Measurements from ENCODE around the gene BMP7. TPM values are rescaled to one million over a fixed set of nuclear protein-coding genes. Genes with fewer than 3 reads are reported as not detected.
"Not testable (repeated sequence)": the region's sequence is repeated elsewhere in the genome, so short reads cannot be mapped to it uniquely, and the experiment has no call there.

BMP7 gene
- polyA plus RNA-seq, 1 experiment, result not detected

GRCh38 chr20:57281900-57282299, 15.5 kb upstream of the BMP7 start:
- Histone ChIP-seq H3K4me3 (ENCODE audit: low read depth, low read length) (no peak overlapping the region), H3K36me3 (ENCODE audit: control insufficient read depth, insufficient read depth, low read length) (no peaks in the 10 kb centered on the region), H3K27me3 (ENCODE audit: control insufficient read depth, insufficient read depth, low read length) (peaks cover 11% of the 10 kb centered on the region)
- no peak for TF ChIP-seq CTCF (IDR thresholded peaks at IDR 0.05; ENCODE audit: insufficient read depth, low read depth, low read length)
- CTCF ChIA-PET, result interaction anchor here (0.7 kb wide), 1 partner anchor 10 kb away, joined by 3 read pairs; no protein-coding TSS in a partner anchor
- DNase-seq (ENCODE audit: low read depth), result no peak
- POLR2A ChIA-PET, result no interaction called here

- Histone ChIP-seq H3K4me3 (ENCODE audit: low read depth, low read length) (no peak overlapping the region), H3K36me3 (ENCODE audit: control insufficient read depth, insufficient read depth, low read length) (no peaks in the 10 kb centered on the region), H3K27me3 (ENCODE audit: control insufficient read depth, insufficient read depth, low read length) (peaks cover 9% of the 10 kb centered on the region)
- TF ChIP-seq CTCF (IDR thresholded peaks at IDR 0.05; ENCODE audit: insufficient read depth, low read depth, low read length), result no peak
- CTCF ChIA-PET, result no interaction called here
- no peak for DNase-seq (ENCODE audit: low read depth)
- POLR2A ChIA-PET, result no interaction called here
Measured at GRCh38 chr20:57280221-57280620, 13.8 kb upstream of the BMP7 start.

- H3K27me3 ChIP-seq (ENCODE audit: control insufficient read depth, insufficient read depth, low read length); H3K4me3 ChIP-seq (ENCODE audit: low read depth, low read length); H3K36me3 ChIP-seq (ENCODE audit: control insufficient read depth, insufficient read depth, low read length); POLR2A ChIA-PET; CTCF ChIA-PET; DNase-seq (ENCODE audit: low read depth): not testable (repeated sequence)
Measured at GRCh38 chr20:57279548-57279947, 13.1 kb upstream of the BMP7 start.

GRCh38 chr20:57278457-57278856, 12.0 kb upstream of the BMP7 start:
- Histone ChIP-seq H3K4me3 (ENCODE audit: low read depth, low read length) (no peak overlapping the region), H3K36me3 (ENCODE audit: control insufficient read depth, insufficient read depth, low read length) (no peaks in the 10 kb centered on the region), H3K27me3 (ENCODE audit: control insufficient read depth, insufficient read depth, low read length) (peaks cover 7% of the 10 kb centered on the region)
- POLR2A ChIA-PET, result no interaction called here
- CTCF ChIA-PET, result no interaction called here
- no peak for DNase-seq (ENCODE audit: low read depth)
- TF ChIP-seq CTCF (IDR thresholded peaks at IDR 0.05; ENCODE audit: insufficient read depth, low read depth, low read length), result no peak

- H3K4me3 ChIP-seq (ENCODE audit: low read depth, low read length), result no peak overlapping the region
- H3K36me3 ChIP-seq (ENCODE audit: control insufficient read depth, insufficient read depth, low read length), result no peaks in the 10 kb centered on the region
- no peak for DNase-seq (ENCODE audit: low read depth)
- CTCF ChIA-PET, result no interaction called here
- no peak for TF ChIP-seq CTCF (IDR thresholded peaks at IDR 0.05; ENCODE audit: insufficient read depth, low read depth, low read length)
- POLR2A ChIA-PET, result no interaction called here
- H3K27me3 ChIP-seq (ENCODE audit: control insufficient read depth, insufficient read depth, low read length), result peaks cover 8% of the 10 kb centered on the region
Measured at GRCh38 chr20:57277398-57278105, 11.1 kb upstream of the BMP7 start.

GRCh38 chr20:57276221-57276620, 9.8 kb upstream of the BMP7 start:
- H3K36me3 ChIP-seq (ENCODE audit: control insufficient read depth, insufficient read depth, low read length), result no peaks in the 10 kb centered on the region
- POLR2A ChIA-PET, result no interaction called here
- no peak for DNase-seq (ENCODE audit: low read depth)
- H3K27me3 ChIP-seq (ENCODE audit: control insufficient read depth, insufficient read depth, low read length), result peaks cover 4% of the 10 kb centered on the region
- no peak overlapping the region for H3K4me3 ChIP-seq (ENCODE audit: low read depth, low read length)
- no peak for TF ChIP-seq CTCF (IDR thresholded peaks at IDR 0.05; ENCODE audit: insufficient read depth, low read depth, low read length)
- CTCF ChIA-PET, result no interaction called here
